H1 (cell line): ENCODE data around the gene DTX4.

Experiments used
- BRCA1 ChIP-seq: IDR thresholded peaks from 2 replicates; pipeline ENCODE4 v1.6.1; 2012; ENCODE audit warnings: low read depth, low read length, improper control_type of control experiment
- JUND ChIP-seq: IDR thresholded peaks from 2 replicates; pipeline ENCODE4 v1.6.1; 2011; ENCODE audit warnings: mild to moderate bottlenecking, improper control_type of control experiment, low read length
- MAFK ChIP-seq: IDR thresholded peaks from 2 replicates; pipeline ENCODE4 v1.6.1; 2012; ENCODE audit warnings: low read depth, mild to moderate bottlenecking, improper control_type of control experiment, low read length
- POLR2AphosphoS5 ChIP-seq: IDR thresholded peaks from 2 replicates; pipeline ENCODE4 v1.6.1; 2011; ENCODE audit warnings: low read depth, low read length
- TBP ChIP-seq: IDR thresholded peaks from 2 replicates; pipeline ENCODE4 v1.6.1; 2011; ENCODE audit warnings: low read depth, low read length, improper control_type of control experiment
- YY1 ChIP-seq: IDR thresholded peaks from 2 replicates; pipeline ENCODE4 v1.6.1; 2011; ENCODE audit warnings: low read depth, mild to moderate bottlenecking, low read length
- ZNF274 ChIP-seq: IDR thresholded peaks from 2 replicates; pipeline ENCODE4 v1.7.0; 2012; ENCODE audit warnings: low read length, borderline replicate concordance; ENCODE audit errors: extremely low read depth
- TF ChIP-seq, protein P1 (sequence below), 3 experiments: IDR thresholded peaks; 1 replicate in 2 of 3; 2 replicates in 1 of 3; pipeline versions ENCODE4 v1.5.1 to v1.6.1; 2011; ENCODE audit warnings: low read length in 3 of 3, mild to moderate bottlenecking in 3 of 3, inconsistent platforms in 2 of 3, low read depth in 1 of 3, moderate library complexity in 1 of 3; ENCODE audit not compliant: insufficient read depth in 1 of 3; ENCODE audit errors: control extremely low read depth in 1 of 3

DNA sequence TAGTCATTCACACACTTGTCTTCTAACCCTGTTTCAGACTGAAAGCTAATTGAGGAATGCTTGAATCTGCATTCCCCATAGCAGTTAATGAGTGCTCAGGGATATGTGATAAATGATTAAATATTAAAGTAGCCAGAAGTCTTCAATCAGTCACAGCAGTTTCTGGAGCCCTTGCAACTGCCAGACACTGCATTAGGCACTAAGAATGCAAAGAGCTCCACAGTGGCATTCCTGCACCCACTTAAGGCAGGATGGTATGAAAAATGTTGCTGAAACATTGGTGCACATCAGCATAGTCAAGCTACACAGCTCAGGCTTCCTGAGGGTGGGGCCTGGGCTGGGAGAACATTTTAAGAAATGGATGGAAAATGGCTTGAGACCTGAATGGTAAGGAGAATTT is 6.5 kb downstream of the DTX4 start:
- TF ChIP-seq ZNF274 (no peak), YY1 (no peak), JUND (no peak), POLR2AphosphoS5 (no peak), BRCA1 (no peak), TBP (no peak), MAFK (no peak)
- TF ChIP-seq, protein P1, sequence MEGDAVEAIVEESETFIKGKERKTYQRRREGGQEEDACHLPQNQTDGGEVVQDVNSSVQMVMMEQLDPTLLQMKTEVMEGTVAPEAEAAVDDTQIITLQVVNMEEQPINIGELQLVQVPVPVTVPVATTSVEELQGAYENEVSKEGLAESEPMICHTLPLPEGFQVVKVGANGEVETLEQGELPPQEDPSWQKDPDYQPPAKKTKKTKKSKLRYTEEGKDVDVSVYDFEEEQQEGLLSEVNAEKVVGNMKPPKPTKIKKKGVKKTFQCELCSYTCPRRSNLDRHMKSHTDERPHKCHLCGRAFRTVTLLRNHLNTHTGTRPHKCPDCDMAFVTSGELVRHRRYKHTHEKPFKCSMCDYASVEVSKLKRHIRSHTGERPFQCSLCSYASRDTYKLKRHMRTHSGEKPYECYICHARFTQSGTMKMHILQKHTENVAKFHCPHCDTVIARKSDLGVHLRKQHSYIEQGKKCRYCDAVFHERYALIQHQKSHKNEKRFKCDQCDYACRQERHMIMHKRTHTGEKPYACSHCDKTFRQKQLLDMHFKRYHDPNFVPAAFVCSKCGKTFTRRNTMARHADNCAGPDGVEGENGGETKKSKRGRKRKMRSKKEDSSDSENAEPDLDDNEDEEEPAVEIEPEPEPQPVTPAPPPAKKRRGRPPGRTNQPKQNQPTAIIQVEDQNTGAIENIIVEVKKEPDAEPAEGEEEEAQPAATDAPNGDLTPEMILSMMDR (IDR thresholded peaks at IDR 0.05; ENCODE audit: control extremely low read depth in 1 of 3, insufficient read depth in 1 of 3, low read depth in 1 of 3, low read length in 3 of 3), result no peak
